Hepatocyte (in vitro differentiated cells): ENCODE data around the gene NTF4.

Experiments used
- EZH2 ChIP-seq: fragments of 200-600 bp; sonication (generic); IDR thresholded peaks from 2 replicates; pipeline ENCODE4 v1.6.1; 2016; ENCODE audit warnings: antibody characterized with exemption, mild to moderate bottlenecking, borderline replicate concordance
- EZH2phosphoT487 ChIP-seq: fragments of 200-600 bp; sonication (generic); IDR thresholded peaks from one replicate; pipeline ENCODE4 v1.6.1; 2018; ENCODE audit warnings: antibody characterized with exemption, mild to moderate bottlenecking, low read depth, moderate library complexity; ENCODE audit not compliant: unreplicated experiment, severe bottlenecking
- TF ChIP-seq, protein P1 (sequence below): fragments of 200-600 bp; sonication (generic); IDR thresholded peaks from 2 replicates; pipeline ENCODE4 v1.5.1; 2016; ENCODE audit warnings: antibody characterized with exemption, mild to moderate bottlenecking; ENCODE audit not compliant: poor library complexity

DNA sequence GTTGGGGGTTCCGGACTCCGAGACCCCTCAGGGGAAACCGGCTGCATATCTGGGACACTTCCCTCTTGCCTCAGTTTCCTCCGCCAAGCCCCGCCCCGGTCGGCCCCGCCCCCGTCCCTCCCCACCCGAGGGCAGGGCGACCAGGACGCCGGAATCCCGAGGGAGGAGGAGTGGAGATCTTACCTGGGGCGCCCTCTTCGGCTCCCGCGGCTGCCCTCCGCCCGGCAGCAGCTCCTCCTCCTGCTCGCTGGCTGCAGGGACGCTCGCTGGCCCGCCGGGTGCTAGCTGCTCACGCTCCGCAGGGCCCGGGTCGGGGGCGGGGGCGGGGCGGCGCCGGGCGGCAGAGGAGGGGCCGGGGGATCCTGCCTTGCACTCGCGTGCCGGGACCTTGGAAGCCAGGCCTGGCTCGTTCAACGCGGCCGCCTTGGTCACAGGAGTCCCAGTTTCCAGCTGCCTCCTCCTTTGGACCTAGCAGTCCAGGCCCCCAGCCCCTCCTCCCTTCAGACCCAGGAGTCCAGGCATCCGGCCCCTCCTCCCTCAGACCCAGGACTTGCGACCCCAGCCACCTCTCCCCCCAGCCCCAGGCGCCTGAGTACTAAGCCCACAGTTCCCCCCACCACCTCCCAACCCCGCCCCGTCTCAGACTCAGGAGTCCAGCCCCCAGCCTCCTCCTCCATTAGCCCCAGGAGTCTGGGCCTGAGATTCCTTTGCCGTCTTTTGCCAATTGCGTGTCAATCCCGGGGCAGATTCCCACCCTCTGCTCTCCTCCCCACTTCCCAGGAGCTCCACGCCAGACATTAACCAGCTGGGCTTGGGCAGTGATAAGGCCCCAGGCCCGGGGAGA is at the start of gene NTF4:
- TF ChIP-seq, protein P1, sequence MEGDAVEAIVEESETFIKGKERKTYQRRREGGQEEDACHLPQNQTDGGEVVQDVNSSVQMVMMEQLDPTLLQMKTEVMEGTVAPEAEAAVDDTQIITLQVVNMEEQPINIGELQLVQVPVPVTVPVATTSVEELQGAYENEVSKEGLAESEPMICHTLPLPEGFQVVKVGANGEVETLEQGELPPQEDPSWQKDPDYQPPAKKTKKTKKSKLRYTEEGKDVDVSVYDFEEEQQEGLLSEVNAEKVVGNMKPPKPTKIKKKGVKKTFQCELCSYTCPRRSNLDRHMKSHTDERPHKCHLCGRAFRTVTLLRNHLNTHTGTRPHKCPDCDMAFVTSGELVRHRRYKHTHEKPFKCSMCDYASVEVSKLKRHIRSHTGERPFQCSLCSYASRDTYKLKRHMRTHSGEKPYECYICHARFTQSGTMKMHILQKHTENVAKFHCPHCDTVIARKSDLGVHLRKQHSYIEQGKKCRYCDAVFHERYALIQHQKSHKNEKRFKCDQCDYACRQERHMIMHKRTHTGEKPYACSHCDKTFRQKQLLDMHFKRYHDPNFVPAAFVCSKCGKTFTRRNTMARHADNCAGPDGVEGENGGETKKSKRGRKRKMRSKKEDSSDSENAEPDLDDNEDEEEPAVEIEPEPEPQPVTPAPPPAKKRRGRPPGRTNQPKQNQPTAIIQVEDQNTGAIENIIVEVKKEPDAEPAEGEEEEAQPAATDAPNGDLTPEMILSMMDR, result no peak
- TF ChIP-seq EZH2phosphoT487, result no peak
- no peak for TF ChIP-seq EZH2
